ENCODE data around the gene TXK. TPM values are rescaled to one million over a fixed set of nuclear protein-coding genes. Genes with fewer than 3 reads are reported as not detected.

Gene TXK
- total RNA-seq, 1 experiment from 2014 or later = 0.39 TPM

- H3K9ac ChIP-seq (ENCODE audit: extremely low read depth, insufficient read length, low read length) = no peak overlapping the region
- H3K4me1 Mint-ChIP-seq = peaks cover 20 to 31% of the 10 kb centered on the region in 2 experiments
- no peak overlapping the region for H3K23ac ChIP-seq (ENCODE audit: insufficient read length, low read depth, low read length)
- H3K27me3 Mint-ChIP-seq (ENCODE audit: low read depth) = peaks cover 2% of the 10 kb centered on the region; the same call in 1 of the 2 replicates
- no peak overlapping the region for H2AK5ac ChIP-seq (ENCODE audit: insufficient read length, low read length)
- no peaks in the 10 kb centered on the region for H3K27me3 ChIP-seq (ENCODE audit: insufficient read depth, low read length)
- no peak overlapping the region for H3K4ac ChIP-seq (ENCODE audit: low read depth, low read length)
- H4K20me1 ChIP-seq (ENCODE audit: control insufficient read depth, insufficient read depth, insufficient read length) = no peaks in the 10 kb centered on the region
- H3K27ac Mint-ChIP-seq = no peak overlapping the region
- TF ChIP-seq, protein P1, sequence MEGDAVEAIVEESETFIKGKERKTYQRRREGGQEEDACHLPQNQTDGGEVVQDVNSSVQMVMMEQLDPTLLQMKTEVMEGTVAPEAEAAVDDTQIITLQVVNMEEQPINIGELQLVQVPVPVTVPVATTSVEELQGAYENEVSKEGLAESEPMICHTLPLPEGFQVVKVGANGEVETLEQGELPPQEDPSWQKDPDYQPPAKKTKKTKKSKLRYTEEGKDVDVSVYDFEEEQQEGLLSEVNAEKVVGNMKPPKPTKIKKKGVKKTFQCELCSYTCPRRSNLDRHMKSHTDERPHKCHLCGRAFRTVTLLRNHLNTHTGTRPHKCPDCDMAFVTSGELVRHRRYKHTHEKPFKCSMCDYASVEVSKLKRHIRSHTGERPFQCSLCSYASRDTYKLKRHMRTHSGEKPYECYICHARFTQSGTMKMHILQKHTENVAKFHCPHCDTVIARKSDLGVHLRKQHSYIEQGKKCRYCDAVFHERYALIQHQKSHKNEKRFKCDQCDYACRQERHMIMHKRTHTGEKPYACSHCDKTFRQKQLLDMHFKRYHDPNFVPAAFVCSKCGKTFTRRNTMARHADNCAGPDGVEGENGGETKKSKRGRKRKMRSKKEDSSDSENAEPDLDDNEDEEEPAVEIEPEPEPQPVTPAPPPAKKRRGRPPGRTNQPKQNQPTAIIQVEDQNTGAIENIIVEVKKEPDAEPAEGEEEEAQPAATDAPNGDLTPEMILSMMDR (conservative IDR thresholded peaks at IDR 0.05) = no peak
- no peak overlapping the region for H2BK5ac ChIP-seq (ENCODE audit: insufficient read length, low read length)
- H3K4me3 Mint-ChIP-seq = no peak overlapping the region; a peak in 1 of 5 replicates
- no peaks in the 10 kb centered on the region for H3K23me2 ChIP-seq (ENCODE audit: insufficient read length, low read depth, low read length, poor library complexity, severe bottlenecking)
- H3K9me3 ChIP-seq (ENCODE audit: control insufficient read depth, low read depth, low read length) = no peaks in the 10 kb centered on the region
- H2BK120ac ChIP-seq (ENCODE audit: low read depth, low read length, poor library complexity, severe bottlenecking) = no peak overlapping the region
- no peak overlapping the region for H3K27ac ChIP-seq (ENCODE audit: insufficient read length, low read depth, low read length)
- H3K4me1 ChIP-seq (ENCODE audit: insufficient read depth, low read length) = no peaks in the 10 kb centered on the region; the same call in 1 of the 2 replicates
- H4K8ac ChIP-seq (replicated peaks; ENCODE audit: insufficient read length, low read depth, low read length) = no peak overlapping the region
- H3K36me3 Mint-ChIP-seq (ENCODE audit: insufficient read depth in 1 of 3, low read depth in 3 of 3) = peaks cover 0 to 2% (median 1%) of the 10 kb centered on the region in 3 experiments; a peak in 2 of 7 replicates
- H2BK12ac ChIP-seq (ENCODE audit: insufficient read length, low read depth, low read length) = no peak overlapping the region
- no peaks in the 10 kb centered on the region for H3K79me2 ChIP-seq (ENCODE audit: insufficient read depth, low read length)
- H3K79me1 ChIP-seq (ENCODE audit: insufficient read depth, low read depth, low read length, poor library complexity, severe bottlenecking) = no peaks in the 10 kb centered on the region
- no peak overlapping the region for H3K56ac ChIP-seq (ENCODE audit: insufficient read length, low read depth, low read length)
- no peak overlapping the region for H3K4me2 ChIP-seq (ENCODE audit: insufficient read depth, insufficient read length, low read length)
- no peak overlapping the region for H4K91ac ChIP-seq (ENCODE audit: insufficient read length, low read depth, low read length)
- H4K5ac ChIP-seq (ENCODE audit: insufficient read length, low read depth, low read length) = no peak overlapping the region
- no peak overlapping the region for H2AFZ ChIP-seq (ENCODE audit: low read length)
- H2BK20ac ChIP-seq (ENCODE audit: low read depth, low read length, poor library complexity, severe bottlenecking) = no peak overlapping the region
- DNase-seq = no peak
- H3T11ph ChIP-seq (ENCODE audit: low read length) = no peak overlapping the region
- no peak overlapping the region for H3K14ac ChIP-seq (ENCODE audit: insufficient read depth, low read length)
- no peak overlapping the region for H3K18ac ChIP-seq (ENCODE audit: insufficient read length, low read depth, low read length)
- no peak overlapping the region for H2BK15ac ChIP-seq (ENCODE audit: low read depth, low read length)
- no CpG with 5 or more reads among the region's 3 CpGs for WGBS (ENCODE audit: extremely low coverage, insufficient read length, low lambda C conversion rate)
- peaks cover 0 to 2% of the 10 kb centered on the region in 2 experiments; a peak in 1 of 5 replicates for H3K9me3 Mint-ChIP-seq
Observed at GRCh38 chr4:48046059-48046458, 88.0 kb downstream of the TXK start.

Data from H9 (cell line).